GM21786 (cell line): ENCODE data around the gene LYZL6.

Experiments
- ATAC-seq: cut with Tn5 transposase; IDR thresholded peaks from one replicate; pipeline ENCODE4 v1.9.1; 2021; ENCODE audit not compliant: unreplicated experiment

LYZL6 gene

DNA sequence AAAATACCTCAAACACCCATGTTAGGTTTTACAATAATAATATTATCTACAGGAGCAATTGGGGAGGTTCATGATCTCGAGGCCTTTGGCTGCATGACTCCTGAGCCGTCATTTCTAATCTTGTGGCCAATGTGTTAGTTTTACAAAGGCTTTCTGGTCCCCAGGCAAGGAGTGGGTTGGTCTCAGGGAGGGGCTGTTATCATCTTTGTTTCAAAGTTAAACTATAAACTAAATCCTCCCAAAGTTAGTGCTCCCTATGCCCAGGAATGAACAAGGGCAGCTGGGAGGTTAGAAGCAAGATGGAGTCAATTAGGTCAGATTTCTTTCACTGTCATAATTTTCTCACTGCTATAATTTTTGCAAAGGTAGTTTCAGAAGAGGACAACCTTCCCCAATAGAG is 54.3 kb downstream of the LYZL6 start:
- ATAC-seq = no peak
